SK-N-SH (cell line): ENCODE measurements around the gene PTGIS. TPM values are rescaled to one million over a fixed set of nuclear protein-coding genes. Genes with fewer than 3 reads are reported as not detected.

Experiments
- CTCF ChIA-PET: fragments of 300-600, 350-600 bp; formaldehyde crosslinking; extraction: SDS; loops from one replicate; lab custom pipeline; 2021; lab: Yijun Ruan, JAX
- POLR2A ChIA-PET: fragments of 350-600 bp; sonication (Branson Sonifier 250); formaldehyde crosslinking; extraction: SDS; loops from one replicate; lab custom pipeline; 2020; ENCODE audit warnings: antibody characterized with exemption, inconsistent platforms; lab: Yijun Ruan, JAX
- DNase-seq: peaks from one replicate; pipeline ENCODE4 v3.0.0; 2012
- H2AFZ ChIP-seq: fragments of 200-600 bp; sonication (generic); 2 replicates; pipeline ENCODE4 v1.8.1; 2016; ENCODE audit warnings: antibody characterized with exemption, mild to moderate bottlenecking, low read depth
- H3F3A ChIP-seq: fragments of 200-600 bp; sonication (generic); replicated peaks from 2 replicates; pipeline ENCODE3; 2016; ENCODE audit warnings: antibody characterized with exemption, mild to moderate bottlenecking; ENCODE audit not compliant: insufficient read depth
- H3K27ac ChIP-seq, 2 experiments: fragments of 200-500 bp in 1 of 2; fragments of 200-600 bp in 1 of 2; sonication (Bioruptor generic) in 1 of 2; sonication (generic), shearing (Covaris generic) in 1 of 2; 2 replicates each; pipeline versions ENCODE4 v1.5.1 to v1.6.1; 2014 to 2016; ENCODE audit warnings: low read depth in 2 of 2, inconsistent platforms in 1 of 2, low read length in 1 of 2, mild to moderate bottlenecking in 1 of 2, mixed read lengths in 1 of 2
- H3K27me3 ChIP-seq: fragments of 200-600 bp; sonication (generic), shearing (Covaris generic); 2 replicates; pipeline ENCODE4 v1.6.1; 2016; ENCODE audit warnings: mixed run types; ENCODE audit not compliant: insufficient read depth
- H3K36me3 ChIP-seq, 2 experiments: fragments of 200-500 bp in 1 of 2; fragments of 200-600 bp in 1 of 2; sonication (Bioruptor generic) in 1 of 2; sonication (generic) in 1 of 2; replicated peaks in 1 of 2; 2 replicates each; pipeline versions ENCODE3 to v1.5.1; 2014 to 2016; ENCODE audit warnings: low read length in 1 of 2, mild to moderate bottlenecking in 1 of 2; ENCODE audit not compliant: insufficient read depth in 2 of 2, control insufficient read depth in 1 of 2
- H3K4me1 ChIP-seq, 2 experiments: fragments of 200-500 bp in 1 of 2; fragments of 200-600 bp in 1 of 2; sonication (Bioruptor generic) in 1 of 2; sonication (generic), shearing (Covaris generic) in 1 of 2; 2 replicates each; pipeline versions ENCODE4 v1.5.1 to v1.6.1; 2014 to 2016; ENCODE audit warnings: low read depth in 1 of 2, low read length in 1 of 2, mixed run types in 1 of 2; ENCODE audit not compliant: insufficient read depth in 2 of 2, control insufficient read depth in 1 of 2
- H3K4me2 ChIP-seq: fragments of 200-600 bp; sonication (generic), shearing (Covaris generic); 2 replicates; pipeline ENCODE4 v1.6.1; 2017; ENCODE audit warnings: mixed run types
- H3K4me3 ChIP-seq, 2 experiments: fragments of 200-500 bp in 1 of 2; fragments of 200-600 bp in 1 of 2; sonication (Bioruptor generic) in 1 of 2; sonication (generic), shearing (Covaris generic) in 1 of 2; 2 replicates each; pipeline versions ENCODE4 v1.5.1 to v1.8.1; 2014 to 2016; ENCODE audit warnings: low read depth in 2 of 2, inconsistent platforms in 1 of 2, low read length in 1 of 2, mild to moderate bottlenecking in 1 of 2, mixed read lengths in 1 of 2, moderate library complexity in 1 of 2
- H3K79me2 ChIP-seq: fragments of 200-600 bp; sonication (generic); 2 replicates; pipeline ENCODE4 v1.8.1; 2017; ENCODE audit warnings: mild to moderate bottlenecking; ENCODE audit not compliant: insufficient read depth
- H3K9ac ChIP-seq: fragments of 200-600 bp; sonication (generic); 2 replicates; pipeline ENCODE4 v1.6.1; 2017; ENCODE audit warnings: mixed run types
- H3K9me2 ChIP-seq: fragments of 200-600 bp; sonication (generic); 2 replicates; pipeline ENCODE4 v1.6.1; 2017; ENCODE audit warnings: mixed run types
- H3K9me3 ChIP-seq: fragments of 200-600 bp; sonication (generic); 2 replicates; pipeline ENCODE4 v1.6.1; 2017; ENCODE audit warnings: mixed run types, mild to moderate bottlenecking, moderate library complexity
- H4K20me1 ChIP-seq: fragments of 200-600 bp; sonication (generic); 2 replicates; pipeline ENCODE4 v1.6.1; 2017; ENCODE audit warnings: mild to moderate bottlenecking, mixed run types; ENCODE audit not compliant: insufficient read depth
- ELF1 ChIP-seq: IDR thresholded peaks from 2 replicates; pipeline ENCODE4 v1.4.0; 2012
- GABPA ChIP-seq: IDR thresholded peaks from 2 replicates; pipeline ENCODE4 v1.4.0; 2012; ENCODE audit warnings: low read depth, mild to moderate bottlenecking
- RCOR1 ChIP-seq: fragments of 150-350 bp; IDR thresholded peaks from 2 replicates; pipeline ENCODE4 v1.6.1; 2017; ENCODE audit warnings: antibody characterized with exemption, low read length
- SIN3A ChIP-seq: IDR thresholded peaks from 2 replicates; pipeline ENCODE4 v1.6.1; 2012; ENCODE audit warnings: low read depth, mild to moderate bottlenecking, low read length, moderate library complexity, borderline replicate concordance
- TAF1 ChIP-seq: IDR thresholded peaks from 2 replicates; pipeline ENCODE4 v1.6.1; 2012; ENCODE audit warnings: low read depth, mild to moderate bottlenecking, low read length, moderate library complexity, borderline replicate concordance
- WGBS: methylation state at CpG from one replicate; pipeline ENCODE4 v1.1.6; 2017; ENCODE audit warnings: low lambda C conversion rate; 5-methylcytosine and 5-hydroxymethylcytosine counted together
- polyA plus RNA-seq, 3 experiments: library from polyadenylated mRNA; depleted of rRNA; stranded (reverse); fragments of >200 nt; gene quantifications; 2 replicates each; pipeline ENCODE4 v1.2.3, GENCODE V29; 2012
- TF ChIP-seq, protein P1 (sequence below): IDR thresholded peaks from 2 replicates; pipeline ENCODE4 v1.6.1; 2012; ENCODE audit warnings: mild to moderate bottlenecking, low read depth, low read length, moderate library complexity
- TF ChIP-seq, protein P2 (sequence below): fragments of 200-600 bp; sonication (generic); IDR thresholded peaks from 2 replicates; pipeline ENCODE4 v1.6.1; 2017; ENCODE audit warnings: antibody characterized with exemption, mild to moderate bottlenecking, moderate library complexity
- TF ChIP-seq, protein P3 (sequence below): fragments of 150-350 bp; IDR thresholded peaks from 2 replicates; pipeline ENCODE4 v1.6.1; 2017; ENCODE audit warnings: antibody characterized with exemption, low read length, low read depth, borderline replicate concordance
- TF ChIP-seq, protein P4 (sequence below): IDR thresholded peaks from 2 replicates; pipeline ENCODE4; 2012

Gene PTGIS
- polyA plus RNA-seq, 1 of the 3 experiments (the other 2 are of a cell fraction): 1.0 TPM

DNA sequence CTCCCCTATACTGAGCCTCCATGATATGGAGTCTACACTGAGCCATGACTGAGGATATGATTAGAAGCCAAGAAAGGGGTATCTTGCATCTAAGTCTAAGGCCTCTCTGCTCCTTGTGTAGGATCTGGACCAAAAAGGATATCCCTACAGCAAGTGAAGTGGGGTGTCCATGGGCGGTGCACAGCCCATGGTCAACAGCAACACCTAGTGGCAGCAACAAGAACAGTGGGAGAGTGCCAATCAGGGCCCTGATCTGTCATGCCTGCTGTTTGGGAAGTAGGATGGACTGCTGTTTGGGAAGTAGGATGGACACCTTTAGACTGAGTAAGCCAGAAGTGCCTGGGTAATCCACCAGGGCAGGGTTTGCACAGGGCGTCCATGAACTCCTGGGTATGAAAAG is 22.4 kb downstream of the PTGIS start:
- no peak overlapping the region for H2AFZ ChIP-seq
- H3K4me3 ChIP-seq: no peak overlapping the region
- H3K4me2 ChIP-seq: no peak overlapping the region
- DNase-seq: no peak
- WGBS: 52% methylated on average over 2 of the region's 2 CpGs
- H3K9ac ChIP-seq: no peak overlapping the region
- H3K27me3 ChIP-seq: no peaks in the 10 kb centered on the region
- H3K79me2 ChIP-seq: no peaks in the 10 kb centered on the region
- TF ChIP-seq, protein P1, sequence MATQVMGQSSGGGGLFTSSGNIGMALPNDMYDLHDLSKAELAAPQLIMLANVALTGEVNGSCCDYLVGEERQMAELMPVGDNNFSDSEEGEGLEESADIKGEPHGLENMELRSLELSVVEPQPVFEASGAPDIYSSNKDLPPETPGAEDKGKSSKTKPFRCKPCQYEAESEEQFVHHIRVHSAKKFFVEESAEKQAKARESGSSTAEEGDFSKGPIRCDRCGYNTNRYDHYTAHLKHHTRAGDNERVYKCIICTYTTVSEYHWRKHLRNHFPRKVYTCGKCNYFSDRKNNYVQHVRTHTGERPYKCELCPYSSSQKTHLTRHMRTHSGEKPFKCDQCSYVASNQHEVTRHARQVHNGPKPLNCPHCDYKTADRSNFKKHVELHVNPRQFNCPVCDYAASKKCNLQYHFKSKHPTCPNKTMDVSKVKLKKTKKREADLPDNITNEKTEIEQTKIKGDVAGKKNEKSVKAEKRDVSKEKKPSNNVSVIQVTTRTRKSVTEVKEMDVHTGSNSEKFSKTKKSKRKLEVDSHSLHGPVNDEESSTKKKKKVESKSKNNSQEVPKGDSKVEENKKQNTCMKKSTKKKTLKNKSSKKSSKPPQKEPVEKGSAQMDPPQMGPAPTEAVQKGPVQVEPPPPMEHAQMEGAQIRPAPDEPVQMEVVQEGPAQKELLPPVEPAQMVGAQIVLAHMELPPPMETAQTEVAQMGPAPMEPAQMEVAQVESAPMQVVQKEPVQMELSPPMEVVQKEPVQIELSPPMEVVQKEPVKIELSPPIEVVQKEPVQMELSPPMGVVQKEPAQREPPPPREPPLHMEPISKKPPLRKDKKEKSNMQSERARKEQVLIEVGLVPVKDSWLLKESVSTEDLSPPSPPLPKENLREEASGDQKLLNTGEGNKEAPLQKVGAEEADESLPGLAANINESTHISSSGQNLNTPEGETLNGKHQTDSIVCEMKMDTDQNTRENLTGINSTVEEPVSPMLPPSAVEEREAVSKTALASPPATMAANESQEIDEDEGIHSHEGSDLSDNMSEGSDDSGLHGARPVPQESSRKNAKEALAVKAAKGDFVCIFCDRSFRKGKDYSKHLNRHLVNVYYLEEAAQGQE: no peak
- TF ChIP-seq, protein P2, sequence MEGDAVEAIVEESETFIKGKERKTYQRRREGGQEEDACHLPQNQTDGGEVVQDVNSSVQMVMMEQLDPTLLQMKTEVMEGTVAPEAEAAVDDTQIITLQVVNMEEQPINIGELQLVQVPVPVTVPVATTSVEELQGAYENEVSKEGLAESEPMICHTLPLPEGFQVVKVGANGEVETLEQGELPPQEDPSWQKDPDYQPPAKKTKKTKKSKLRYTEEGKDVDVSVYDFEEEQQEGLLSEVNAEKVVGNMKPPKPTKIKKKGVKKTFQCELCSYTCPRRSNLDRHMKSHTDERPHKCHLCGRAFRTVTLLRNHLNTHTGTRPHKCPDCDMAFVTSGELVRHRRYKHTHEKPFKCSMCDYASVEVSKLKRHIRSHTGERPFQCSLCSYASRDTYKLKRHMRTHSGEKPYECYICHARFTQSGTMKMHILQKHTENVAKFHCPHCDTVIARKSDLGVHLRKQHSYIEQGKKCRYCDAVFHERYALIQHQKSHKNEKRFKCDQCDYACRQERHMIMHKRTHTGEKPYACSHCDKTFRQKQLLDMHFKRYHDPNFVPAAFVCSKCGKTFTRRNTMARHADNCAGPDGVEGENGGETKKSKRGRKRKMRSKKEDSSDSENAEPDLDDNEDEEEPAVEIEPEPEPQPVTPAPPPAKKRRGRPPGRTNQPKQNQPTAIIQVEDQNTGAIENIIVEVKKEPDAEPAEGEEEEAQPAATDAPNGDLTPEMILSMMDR: peak; percentile 32; the same call in 1 of the 2 replicates
- no peaks in the 10 kb centered on the region for H3K36me3 ChIP-seq
- no peak overlapping the region for H3K27ac ChIP-seq
- H3F3A ChIP-seq: no peaks in the 10 kb centered on the region
- no peaks in the 10 kb centered on the region for H3K9me3 ChIP-seq
- ChIA-PET CTCF (interaction anchor here (1.6 to 20.0 kb wide), 3 partner anchors 11 to 343 kb away, joined by 3 to 556 read pairs (median 5); no protein-coding TSS in a partner anchor), POLR2A (no interaction called here)
- H4K20me1 ChIP-seq: no peaks in the 10 kb centered on the region
- no peaks in the 10 kb centered on the region for H3K9me2 ChIP-seq
- H3K4me1 ChIP-seq: no peaks in the 10 kb centered on the region

DNA sequence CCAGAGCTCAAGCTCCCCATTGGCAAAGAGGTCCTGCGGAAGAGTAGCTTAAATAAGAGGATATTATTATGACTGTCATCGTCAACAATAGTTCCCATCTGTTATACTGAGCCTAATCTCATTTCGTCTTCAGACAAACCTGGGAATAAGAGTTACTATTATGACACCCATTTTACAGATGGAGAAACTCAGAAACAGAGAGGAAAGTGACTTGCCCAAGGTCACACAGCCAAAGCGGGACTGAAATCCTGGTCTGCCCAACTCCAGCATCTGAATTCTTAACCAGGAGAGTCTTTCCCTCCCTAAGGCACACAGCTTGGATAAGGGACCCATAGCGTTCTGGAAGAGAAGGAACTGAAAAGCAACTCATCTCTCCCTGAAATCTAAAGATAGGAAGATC is 23.4 kb downstream of the PTGIS start:
- Histone ChIP-seq H3K36me3 (no peaks in the 10 kb centered on the region), H3K9me2 (no peaks in the 10 kb centered on the region), H3K9ac (no peak overlapping the region), H3F3A (no peaks in the 10 kb centered on the region), H3K27ac (no peak overlapping the region), H3K4me1 (no peaks in the 10 kb centered on the region), H2AFZ (no peak overlapping the region), H3K9me3 (no peaks in the 10 kb centered on the region), H3K4me2 (no peak overlapping the region), H3K79me2 (no peaks in the 10 kb centered on the region), H3K4me3 (no peak overlapping the region), H4K20me1 (no peaks in the 10 kb centered on the region), H3K27me3 (no peaks in the 10 kb centered on the region)
- ChIA-PET POLR2A (no interaction called here), CTCF (interaction anchor here (0.6 to 20.0 kb wide), 11 partner anchors 9 to 344 kb away, joined by 3 to 556 read pairs (median 4); no protein-coding TSS in a partner anchor)
- WGBS: 69% methylated on average over 5 of the region's 5 CpGs
- no peak for DNase-seq
- TF ChIP-seq TAF1: no peak
- TF ChIP-seq, protein P3, sequence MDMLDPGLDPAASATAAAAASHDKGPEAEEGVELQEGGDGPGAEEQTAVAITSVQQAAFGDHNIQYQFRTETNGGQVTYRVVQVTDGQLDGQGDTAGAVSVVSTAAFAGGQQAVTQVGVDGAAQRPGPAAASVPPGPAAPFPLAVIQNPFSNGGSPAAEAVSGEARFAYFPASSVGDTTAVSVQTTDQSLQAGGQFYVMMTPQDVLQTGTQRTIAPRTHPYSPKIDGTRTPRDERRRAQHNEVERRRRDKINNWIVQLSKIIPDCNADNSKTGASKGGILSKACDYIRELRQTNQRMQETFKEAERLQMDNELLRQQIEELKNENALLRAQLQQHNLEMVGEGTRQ: no peak
- TF ChIP-seq SIN3A: no peak
- no peak for TF ChIP-seq ELF1
- TF ChIP-seq GABPA: no peak
- TF ChIP-seq, protein P4, sequence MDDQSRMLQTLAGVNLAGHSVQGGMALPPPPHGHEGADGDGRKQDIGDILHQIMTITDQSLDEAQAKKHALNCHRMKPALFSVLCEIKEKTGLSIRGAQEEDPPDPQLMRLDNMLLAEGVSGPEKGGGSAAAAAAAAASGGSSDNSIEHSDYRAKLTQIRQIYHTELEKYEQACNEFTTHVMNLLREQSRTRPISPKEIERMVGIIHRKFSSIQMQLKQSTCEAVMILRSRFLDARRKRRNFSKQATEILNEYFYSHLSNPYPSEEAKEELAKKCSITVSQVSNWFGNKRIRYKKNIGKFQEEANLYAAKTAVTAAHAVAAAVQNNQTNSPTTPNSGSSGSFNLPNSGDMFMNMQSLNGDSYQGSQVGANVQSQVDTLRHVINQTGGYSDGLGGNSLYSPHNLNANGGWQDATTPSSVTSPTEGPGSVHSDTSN: no peak
- no peak for TF ChIP-seq RCOR1
